ENCODE results near the gene PKNOX2. TPM values are rescaled to one million over a fixed set of nuclear protein-coding genes. Genes with fewer than 3 reads are reported as not detected.

PKNOX2 gene
- total RNA-seq, 1 experiment from 2014 or later: not detected

GRCh38 chr11:125312812-125313211, 148.3 kb downstream of the PKNOX2 start:
- no peak for DNase-seq
- H3K9me3 ChIP-seq: 0 out of 2 replicates have a peak, but pooled peaks cover 2% of the 10 kb centered on the region
- Mint-ChIP-seq H3K4me1 (ENCODE audit: low read depth, unreplicated experiment) (no peaks in the 10 kb centered on the region), H3K4me3 (ENCODE audit: unreplicated experiment) (no peak overlapping the region), H3K27ac (ENCODE audit: unreplicated experiment) (no peak overlapping the region), H3K9me3 (ENCODE audit: unreplicated experiment) (peaks cover 6% of the 10 kb centered on the region), H3K36me3 (ENCODE audit: insufficient read depth, unreplicated experiment) (no peaks in the 10 kb centered on the region), H3K27me3 (ENCODE audit: insufficient read depth, unreplicated experiment) (peaks cover 47% of the 10 kb centered on the region)
- no peaks in the 10 kb centered on the region for H3K36me3 ChIP-seq (ENCODE audit: control insufficient read depth, insufficient read depth, low read length)
- no TSS peak for BruUV-seq (replicated peaks)
- ChIA-PET CTCF (no interaction called here), POLR2A (no interaction called here)
- TF ChIP-seq, protein P1, sequence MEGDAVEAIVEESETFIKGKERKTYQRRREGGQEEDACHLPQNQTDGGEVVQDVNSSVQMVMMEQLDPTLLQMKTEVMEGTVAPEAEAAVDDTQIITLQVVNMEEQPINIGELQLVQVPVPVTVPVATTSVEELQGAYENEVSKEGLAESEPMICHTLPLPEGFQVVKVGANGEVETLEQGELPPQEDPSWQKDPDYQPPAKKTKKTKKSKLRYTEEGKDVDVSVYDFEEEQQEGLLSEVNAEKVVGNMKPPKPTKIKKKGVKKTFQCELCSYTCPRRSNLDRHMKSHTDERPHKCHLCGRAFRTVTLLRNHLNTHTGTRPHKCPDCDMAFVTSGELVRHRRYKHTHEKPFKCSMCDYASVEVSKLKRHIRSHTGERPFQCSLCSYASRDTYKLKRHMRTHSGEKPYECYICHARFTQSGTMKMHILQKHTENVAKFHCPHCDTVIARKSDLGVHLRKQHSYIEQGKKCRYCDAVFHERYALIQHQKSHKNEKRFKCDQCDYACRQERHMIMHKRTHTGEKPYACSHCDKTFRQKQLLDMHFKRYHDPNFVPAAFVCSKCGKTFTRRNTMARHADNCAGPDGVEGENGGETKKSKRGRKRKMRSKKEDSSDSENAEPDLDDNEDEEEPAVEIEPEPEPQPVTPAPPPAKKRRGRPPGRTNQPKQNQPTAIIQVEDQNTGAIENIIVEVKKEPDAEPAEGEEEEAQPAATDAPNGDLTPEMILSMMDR (IDR thresholded peaks at IDR 0.05; ENCODE audit: insufficient read depth in 1 of 2, low read depth in 1 of 2, low read length in 1 of 2, severe bottlenecking in 1 of 2, unreplicated experiment in 1 of 2): no peak
- no peak overlapping the region for H3K4me3 ChIP-seq (ENCODE audit: low read depth, low read length)
- no peaks in the 10 kb centered on the region for H3K4me1 ChIP-seq
- peaks cover 4% of the 10 kb centered on the region for H3K27me3 ChIP-seq (replicated peaks; ENCODE audit: control insufficient read depth, insufficient read depth, low read length)
- intact Hi-C loops (cut with micrococcal nuclease; ENCODE audit: unreplicated experiment): no loop called here

- H3K4me1 ChIP-seq: no peaks in the 10 kb centered on the region
- BruUV-seq (replicated peaks): no TSS peak
- intact Hi-C loops (cut with micrococcal nuclease; ENCODE audit: unreplicated experiment): no loop called here
- ChIA-PET POLR2A (no interaction called here), CTCF (interaction anchor here (1.2 kb wide), 1 partner anchor 120 kb away, joined by 3 read pairs; no protein-coding TSS in a partner anchor)
- H3K36me3 ChIP-seq (ENCODE audit: control insufficient read depth, insufficient read depth, low read length): no peaks in the 10 kb centered on the region
- peaks cover 46% of the 10 kb centered on the region for H3K27me3 Mint-ChIP-seq (ENCODE audit: insufficient read depth, unreplicated experiment)
- no peak overlapping the region for H3K4me3 Mint-ChIP-seq (ENCODE audit: unreplicated experiment)
- H3K27ac Mint-ChIP-seq (ENCODE audit: unreplicated experiment): no peak overlapping the region
- H3K9me3 Mint-ChIP-seq (ENCODE audit: unreplicated experiment): peaks cover 12% of the 10 kb centered on the region
- TF ChIP-seq, protein P1 (IDR thresholded peaks at IDR 0.05; ENCODE audit: insufficient read depth in 1 of 2, low read depth in 1 of 2, low read length in 1 of 2, severe bottlenecking in 1 of 2, unreplicated experiment in 1 of 2): no peak
- H3K9me3 ChIP-seq: 0 out of 2 replicates have a peak, but pooled peaks cover 3% of the 10 kb centered on the region
- no peaks in the 10 kb centered on the region for H3K4me1 Mint-ChIP-seq (ENCODE audit: low read depth, unreplicated experiment)
- DNase-seq: peak in 1 of 2 experiments; percentile 17
- no peak overlapping the region for H3K4me3 ChIP-seq (ENCODE audit: low read depth, low read length)
- H3K36me3 Mint-ChIP-seq (ENCODE audit: insufficient read depth, unreplicated experiment): no peaks in the 10 kb centered on the region
- peaks cover 4% of the 10 kb centered on the region for H3K27me3 ChIP-seq (replicated peaks; ENCODE audit: control insufficient read depth, insufficient read depth, low read length)
Observed at GRCh38 chr11:125313271-125314219, 149.0 kb downstream of the PKNOX2 start.

DNA sequence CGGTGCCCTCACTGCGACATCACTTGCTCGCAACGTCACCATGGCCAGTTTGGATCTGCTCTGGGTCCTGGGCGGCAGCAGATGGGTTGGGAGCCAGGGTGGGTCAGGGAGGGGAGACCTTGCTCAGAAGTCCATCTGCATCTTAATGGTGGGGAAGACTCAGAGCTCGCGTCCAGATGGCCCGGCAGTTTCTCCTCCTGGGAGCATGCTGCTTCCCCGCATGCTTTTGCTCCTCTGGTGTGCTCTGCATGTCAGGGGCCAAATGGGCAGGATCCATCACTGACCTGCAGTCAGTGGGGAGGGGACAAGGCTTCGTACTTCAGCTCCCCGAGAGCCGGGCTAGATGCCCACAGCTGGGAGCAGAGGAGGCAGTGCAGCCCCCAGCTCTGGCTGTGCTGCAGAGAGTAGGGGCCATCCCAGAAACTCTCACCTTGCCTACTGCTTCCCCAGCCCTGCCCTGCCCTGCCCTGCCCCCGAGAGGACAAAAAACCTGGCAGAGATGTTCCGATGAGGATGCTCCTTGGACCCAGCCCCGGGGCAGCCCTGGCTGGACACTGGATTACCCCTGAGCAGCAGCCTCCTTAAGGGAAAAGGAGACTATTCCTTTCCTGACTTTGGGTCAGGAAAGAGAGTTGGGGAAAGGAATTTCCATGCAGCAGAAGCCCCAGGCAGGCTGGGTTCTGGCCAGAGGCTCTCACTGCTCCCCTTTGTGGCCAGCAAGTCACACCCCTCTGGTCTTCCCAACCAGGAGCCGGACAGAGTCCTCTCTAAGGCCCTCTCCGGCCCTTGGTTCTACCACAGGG, 149.9 kb downstream of the PKNOX2 start:
- H3K4me3 ChIP-seq (ENCODE audit: low read depth, low read length): no peak overlapping the region
- TF ChIP-seq, protein P1 (IDR thresholded peaks at IDR 0.05; ENCODE audit: insufficient read depth in 1 of 2, low read depth in 1 of 2, low read length in 1 of 2, severe bottlenecking in 1 of 2, unreplicated experiment in 1 of 2): no peak
- no peaks in the 10 kb centered on the region for H3K4me1 ChIP-seq
- peaks cover 4% of the 10 kb centered on the region for H3K27me3 ChIP-seq (replicated peaks; ENCODE audit: control insufficient read depth, insufficient read depth, low read length)
- Mint-ChIP-seq H3K36me3 (ENCODE audit: insufficient read depth, unreplicated experiment) (no peaks in the 10 kb centered on the region), H3K27ac (ENCODE audit: unreplicated experiment) (no peak overlapping the region), H3K4me1 (ENCODE audit: low read depth, unreplicated experiment) (no peaks in the 10 kb centered on the region), H3K9me3 (ENCODE audit: unreplicated experiment) (peaks cover 11% of the 10 kb centered on the region), H3K27me3 (ENCODE audit: insufficient read depth, unreplicated experiment) (peaks cover 41% of the 10 kb centered on the region), H3K4me3 (ENCODE audit: unreplicated experiment) (no peak overlapping the region)
- no TSS peak for BruUV-seq (replicated peaks)
- 0 out of 2 replicates have a peak, but pooled peaks cover 3% of the 10 kb centered on the region for H3K9me3 ChIP-seq
- intact Hi-C loops (cut with micrococcal nuclease; ENCODE audit: unreplicated experiment): no loop called here
- CTCF ChIA-PET: interaction anchor here (1.2 kb wide), 1 partner anchor 119 kb away, joined by 3 read pairs; no protein-coding TSS in a partner anchor
- POLR2A ChIA-PET: no interaction called here
- H3K36me3 ChIP-seq (ENCODE audit: control insufficient read depth, insufficient read depth, low read length): no peaks in the 10 kb centered on the region
- peak in 1 of 2 experiments; percentile 31 for DNase-seq

All from Caco-2 (cell line).